ENCODE measurements around the gene C17orf100. TPM values are rescaled to one million over a fixed set of nuclear protein-coding genes. Genes with fewer than 3 reads are reported as not detected.

The C17orf100 gene
- total RNA-seq (2014; rRNA removed; shearing (Covaris generic); ENCODE audit: low replicate concordance): 1.9 and 2.9 TPM in 2 replicates

GRCh38 chr17:6651354-6651918 is at the start of gene C17orf100, which contains the start of gene MED31:
Gene C17orf100, plus strand, starts transcription at chr17:6651762. Its CDS starts 152 bp downstream, at chr17:6651914.
Gene MED31, minus strand, starts transcription at chr17:6651605. Its CDS starts 77 bp downstream, at chr17:6651528.
- DNase-seq: peak; percentile 85
- Histone ChIP-seq H3K36me3 (no peaks in the 10 kb centered on the region; the same call in 1 of the 2 replicates), H3K27me3 (no peaks in the 10 kb centered on the region), H3K9me3 (no peaks in the 10 kb centered on the region), H3K4me3 (peak within 1 kb of the TSS; percentile 90)

GRCh38 chr17:6602141-6602540 is 49.4 kb upstream of the C17orf100 start:
- Histone ChIP-seq H3K9me3 (no peaks in the 10 kb centered on the region), H3K27me3 (no peaks in the 10 kb centered on the region), H3K36me3 (peaks cover 16% of the 10 kb centered on the region), H3K4me3 (no peak overlapping the region)
- DNase-seq: no peak

- H3K4me3 ChIP-seq: no peak overlapping the region
- no peak for DNase-seq
- H3K36me3 ChIP-seq: peaks cover 24% of the 10 kb centered on the region
- no peaks in the 10 kb centered on the region for H3K27me3 ChIP-seq
- H3K9me3 ChIP-seq: no peaks in the 10 kb centered on the region
Observed at GRCh38 chr17:6603744-6604325, 47.7 kb upstream of the C17orf100 start.

- Histone ChIP-seq H3K4me3 (no peak overlapping the region), H3K36me3 (peaks cover 29% of the 10 kb centered on the region), H3K27me3 (no peaks in the 10 kb centered on the region), H3K9me3 (no peaks in the 10 kb centered on the region)
- no peak for DNase-seq
Observed at GRCh38 chr17:6605142-6605541, 46.4 kb upstream of the C17orf100 start.

GRCh38 chr17:6608321-6608720 is 43.2 kb upstream of the C17orf100 start:
- Histone ChIP-seq H3K9me3 (no peaks in the 10 kb centered on the region), H3K4me3 (no peak overlapping the region), H3K27me3 (no peaks in the 10 kb centered on the region), H3K36me3 (peaks cover 25% of the 10 kb centered on the region)
- DNase-seq: no peak

GRCh38 chr17:6610011-6610410 is 41.6 kb upstream of the C17orf100 start:
- no peaks in the 10 kb centered on the region for H3K9me3 ChIP-seq
- no peak for DNase-seq
- H3K27me3 ChIP-seq: no peaks in the 10 kb centered on the region
- H3K4me3 ChIP-seq: no peak overlapping the region
- H3K36me3 ChIP-seq: peaks cover 25% of the 10 kb centered on the region

GRCh38 chr17:6611231-6611630 is 40.3 kb upstream of the C17orf100 start:
- peaks cover 22% of the 10 kb centered on the region for H3K36me3 ChIP-seq
- H3K9me3 ChIP-seq: no peaks in the 10 kb centered on the region
- H3K4me3 ChIP-seq: no peak overlapping the region
- no peaks in the 10 kb centered on the region for H3K27me3 ChIP-seq
- DNase-seq: no peak

GRCh38 chr17:6623941-6624340 is 27.6 kb upstream of the C17orf100 start:
- no peak overlapping the region for H3K4me3 ChIP-seq
- no peak for DNase-seq
- no peaks in the 10 kb centered on the region for H3K9me3 ChIP-seq
- H3K36me3 ChIP-seq: peaks cover 37% of the 10 kb centered on the region
- H3K27me3 ChIP-seq: no peaks in the 10 kb centered on the region

- Histone ChIP-seq H3K36me3 (peaks cover 30% of the 10 kb centered on the region), H3K27me3 (no peaks in the 10 kb centered on the region), H3K9me3 (no peaks in the 10 kb centered on the region), H3K4me3 (no peak overlapping the region)
- DNase-seq: no peak
Observed at GRCh38 chr17:6626616-6627015, 24.9 kb upstream of the C17orf100 start.

- H3K36me3 ChIP-seq: peaks cover 30% of the 10 kb centered on the region
- no peaks in the 10 kb centered on the region for H3K9me3 ChIP-seq
- DNase-seq: no peak
- H3K27me3 ChIP-seq: no peaks in the 10 kb centered on the region
- H3K4me3 ChIP-seq: no peak overlapping the region
Observed at GRCh38 chr17:6627019-6627418, 24.5 kb upstream of the C17orf100 start.

DNA sequence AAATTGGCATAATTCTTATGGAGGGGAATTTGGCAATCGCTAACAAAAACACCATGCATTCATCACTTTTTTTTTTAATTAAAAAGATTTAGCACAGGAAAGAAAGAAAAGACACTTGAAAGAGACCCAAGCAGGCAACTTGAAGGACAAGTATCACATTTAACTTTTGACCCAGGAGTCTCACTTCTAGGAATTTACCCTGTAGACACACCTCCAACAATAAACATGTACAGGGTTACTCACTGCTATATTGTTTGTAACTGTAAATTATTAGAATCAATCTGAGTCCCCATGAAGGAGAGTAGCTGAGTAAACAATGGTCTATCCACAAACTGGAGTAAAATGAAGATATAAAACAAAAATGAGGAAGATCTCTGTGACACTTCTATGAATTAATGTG is 21.2 kb upstream of the C17orf100 start:
- no peaks in the 10 kb centered on the region for H3K27me3 ChIP-seq
- H3K4me3 ChIP-seq: no peak overlapping the region
- H3K36me3 ChIP-seq: peaks cover 39% of the 10 kb centered on the region
- no peaks in the 10 kb centered on the region for H3K9me3 ChIP-seq
- DNase-seq: no peak

DNA sequence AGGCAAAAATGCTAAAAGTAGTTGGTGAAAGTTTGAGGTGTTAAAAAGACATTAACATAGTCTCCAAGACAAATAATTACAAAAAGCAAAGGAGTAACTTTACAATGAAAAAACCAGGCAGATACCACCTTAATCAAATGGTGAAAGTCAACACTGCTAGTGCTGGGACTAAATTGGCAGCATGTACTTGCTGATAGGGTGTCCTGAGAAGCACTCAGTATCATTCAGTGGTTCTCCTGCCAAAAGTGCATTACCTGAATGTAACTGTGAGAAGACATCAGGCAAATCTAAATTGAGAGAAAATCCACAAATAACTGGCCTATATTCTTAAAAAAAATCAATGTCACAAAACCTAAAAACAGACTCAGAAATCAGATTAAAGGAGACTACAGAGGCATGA is 19.0 kb upstream of the C17orf100 start:
- DNase-seq: no peak
- H3K27me3 ChIP-seq: no peaks in the 10 kb centered on the region
- H3K36me3 ChIP-seq: peaks cover 33% of the 10 kb centered on the region
- no peak overlapping the region for H3K4me3 ChIP-seq
- no peaks in the 10 kb centered on the region for H3K9me3 ChIP-seq

GRCh38 chr17:6633263-6633662 is 18.3 kb upstream of the C17orf100 start:
- DNase-seq: no peak
- Histone ChIP-seq H3K36me3 (peaks cover 30% of the 10 kb centered on the region), H3K27me3 (no peaks in the 10 kb centered on the region), H3K4me3 (no peak overlapping the region), H3K9me3 (no peaks in the 10 kb centered on the region)

GRCh38 chr17:6636105-6636504 is 15.5 kb upstream of the C17orf100 start:
- Histone ChIP-seq H3K4me3 (no peak overlapping the region), H3K36me3 (peaks cover 27% of the 10 kb centered on the region), H3K27me3 (no peaks in the 10 kb centered on the region), H3K9me3 (no peaks in the 10 kb centered on the region)
- DNase-seq: no peak

GRCh38 chr17:6636616-6637457 is 14.7 kb upstream of the C17orf100 start:
- no peaks in the 10 kb centered on the region for H3K9me3 ChIP-seq
- DNase-seq: no peak
- H3K27me3 ChIP-seq: no peaks in the 10 kb centered on the region
- H3K36me3 ChIP-seq: peaks cover 27% of the 10 kb centered on the region
- H3K4me3 ChIP-seq: no peak overlapping the region

DNA sequence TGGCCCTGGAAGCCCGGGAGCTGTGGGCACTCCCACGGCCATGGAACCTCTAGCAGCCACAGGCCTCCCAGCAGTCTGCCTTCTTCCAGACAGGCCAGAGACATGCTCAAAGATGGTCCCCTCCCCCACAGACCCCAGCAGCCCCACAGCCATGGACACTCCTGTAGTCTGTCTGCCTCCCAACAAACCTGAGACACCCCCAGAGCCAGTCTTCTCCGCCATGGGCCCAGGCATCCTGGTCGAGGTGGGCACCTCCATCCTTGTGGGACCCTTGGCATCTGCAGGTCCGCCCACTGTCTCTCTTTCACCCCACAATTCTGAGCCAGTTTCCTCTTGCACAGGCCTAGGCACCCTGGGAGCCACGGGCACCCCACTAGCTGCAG is 14.1 kb upstream of the C17orf100 start:
- Histone ChIP-seq H3K36me3 (peaks cover 27% of the 10 kb centered on the region), H3K9me3 (no peaks in the 10 kb centered on the region), H3K27me3 (no peaks in the 10 kb centered on the region), H3K4me3 (no peak overlapping the region)
- no peak for DNase-seq

DNA sequence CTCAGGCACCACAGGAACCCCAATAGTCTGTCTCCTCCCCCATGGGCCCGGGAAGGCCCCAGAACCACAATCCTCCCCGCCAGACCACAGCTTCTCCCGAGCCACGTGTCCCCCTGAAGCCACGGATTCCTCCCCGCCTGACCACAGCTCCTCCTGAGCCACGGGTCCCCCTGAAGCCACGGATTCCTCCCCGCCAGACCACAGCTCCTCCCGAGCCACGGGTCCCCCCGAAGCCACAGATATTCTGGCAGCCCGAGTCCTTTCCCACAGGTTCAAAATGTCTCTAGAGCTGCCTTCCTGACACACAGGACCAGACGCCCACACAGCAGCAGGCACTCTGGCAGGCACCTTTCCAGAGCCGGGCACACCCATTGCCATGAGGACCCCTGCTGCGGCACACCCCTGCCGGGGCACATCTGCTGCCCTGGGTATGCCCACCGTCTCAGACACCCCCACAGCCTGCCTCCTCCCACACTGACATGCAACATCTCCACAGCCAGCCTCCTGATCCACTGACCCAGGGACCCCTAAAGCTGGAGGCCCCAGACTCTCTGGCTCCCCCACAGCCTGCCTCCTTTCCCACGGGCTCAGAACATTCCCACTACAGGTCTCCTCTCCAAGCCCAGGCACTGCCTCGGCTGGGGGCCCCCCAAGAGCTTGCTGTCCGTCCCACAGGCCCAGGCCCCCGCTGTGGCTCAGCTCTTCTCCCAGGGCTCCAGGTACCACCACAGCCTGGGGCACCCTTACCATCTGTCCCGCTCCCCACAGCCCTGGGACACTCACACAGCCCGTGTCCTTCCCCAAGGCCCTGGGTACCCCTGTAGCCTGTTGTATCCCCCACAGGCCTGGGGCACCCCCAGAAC is 13.3 kb upstream of the C17orf100 start:
- Histone ChIP-seq H3K36me3 (peaks cover 21% of the 10 kb centered on the region), H3K9me3 (no peaks in the 10 kb centered on the region), H3K4me3 (no peak overlapping the region), H3K27me3 (no peaks in the 10 kb centered on the region)
- DNase-seq: no peak

All from MG63 (cell line).